ENCODE data around the gene DCP1A. TPM values are rescaled to one million over a fixed set of nuclear protein-coding genes. Genes with fewer than 3 reads are reported as not detected.

DCP1A gene
- total and polyA plus RNA-seq, 2 experiments from 2014 or later, result 19.3 to 32.0 TPM

GRCh38 chr3:53234130-53234840 lies 113.1 kb downstream of the DCP1A start:
- no peak overlapping the region for H2AFZ ChIP-seq
- 0 out of 2 replicates have a peak, but pooled peaks cover 3% of the 10 kb centered on the region for H3K4me1 ChIP-seq (ENCODE audit: insufficient read depth)
- no peaks in the 10 kb centered on the region for H3K9me2 ChIP-seq (ENCODE audit: insufficient read depth)
- peaks cover 36% of the 10 kb centered on the region for H3K27me3 Mint-ChIP-seq (ENCODE audit: insufficient read depth, low read depth, poor library complexity)
- no peak overlapping the region for H3K4me3 Mint-ChIP-seq
- no peak overlapping the region for H3K4me3 ChIP-seq
- TF ChIP-seq POLR2AphosphoS5 (IDR thresholded peaks at IDR 0.05; ENCODE audit: low read depth) (peak; percentile 32; the same call in 1 of the 2 replicates), CREB1 (CRISPR knock-in tag; IDR thresholded peaks at IDR 0.05; ENCODE audit: low read depth) (no peak)
- H3K4me2 ChIP-seq, result no peak overlapping the region
- no peaks in the 10 kb centered on the region for H3K9me3 Mint-ChIP-seq
- no peak for DNase-seq (ENCODE audit: low spot score)
- no peak overlapping the region for H3K27ac Mint-ChIP-seq
- peaks cover 26% of the 10 kb centered on the region for H3K79me2 ChIP-seq (replicated peaks; ENCODE audit: insufficient read depth)
- H3F3A ChIP-seq (replicated peaks; ENCODE audit: low read depth), result peaks cover 65% of the 10 kb centered on the region
- H3K36me3 ChIP-seq (ENCODE audit: insufficient read depth), result peaks cover 65% of the 10 kb centered on the region
- peaks cover 59% of the 10 kb centered on the region for H4K20me1 ChIP-seq (replicated peaks; ENCODE audit: insufficient read depth)
- H3K27ac ChIP-seq (ENCODE audit: low read depth), result 0 out of 2 replicates have a peak overlapping the region, but pooled peaks have one; percentile 70
- peaks cover 100% of the 10 kb centered on the region for H3K36me3 Mint-ChIP-seq (ENCODE audit: low read depth)
- H3K4me1 Mint-ChIP-seq, result peaks cover 28% of the 10 kb centered on the region
- H3K27me3 ChIP-seq (ENCODE audit: insufficient read depth), result no peaks in the 10 kb centered on the region
- ATAC-seq, result no peak

Small RNA genes within 50 kb of the gene (small RNA-seq; reads per million reads assigned to genes)
- gene RF00019 (ENCODE audit: low replicate concordance) (not detected), gene RF00212 (ENCODE audit: low replicate concordance) (not detected), gene RF00568 (ENCODE audit: low replicate concordance) (not detected)

Other genes starting within 250 kb of the DCP1A start
- 13.3 and 15.3 TPM in 2 replicates for gene RFT1, start 217.1 kb downstream of the DCP1A start, total RNA-seq (2014; rRNA removed; shearing (Covaris generic))
- gene RFT1, start 217.1 kb downstream of the DCP1A start, polyA plus RNA-seq (2016; fragmentation: Nextera tagmentation; extraction: Ambion mirVana), result 11.0 and 11.3 TPM in 2 replicates
- 10.2 and 11.8 TPM in 2 replicates for gene PRKCD, start 186.3 kb downstream of the DCP1A start, total RNA-seq (2014; rRNA removed; shearing (Covaris generic))
- gene PRKCD, start 186.3 kb downstream of the DCP1A start, polyA plus RNA-seq (2016; fragmentation: Nextera tagmentation; extraction: Ambion mirVana), result 11.3 and 12.5 TPM in 2 replicates
- gene TKT, start 91.5 kb downstream of the DCP1A start, total RNA-seq (2014; rRNA removed; shearing (Covaris generic)), result 1,229 and 1,411 TPM in 2 replicates
- gene TKT, start 91.5 kb downstream of the DCP1A start, polyA plus RNA-seq (2016; fragmentation: Nextera tagmentation; extraction: Ambion mirVana), result 584 and 604 TPM in 2 replicates
- gene CACNA1D, start 147.1 kb upstream of the DCP1A start, total RNA-seq (2014; rRNA removed; shearing (Covaris generic)), result 1.1 and 1.7 TPM in 2 replicates
- gene CACNA1D, start 147.1 kb upstream of the DCP1A start, polyA plus RNA-seq (2016; fragmentation: Nextera tagmentation; extraction: Ambion mirVana), result 0.96 and 1.8 TPM in 2 replicates

Measured in GM23338 (cell line).